ENCODE results near the gene CCL16. TPM values are rescaled to one million over a fixed set of nuclear protein-coding genes. Genes with fewer than 3 reads are reported as not detected.

CCL16 gene, protein sequence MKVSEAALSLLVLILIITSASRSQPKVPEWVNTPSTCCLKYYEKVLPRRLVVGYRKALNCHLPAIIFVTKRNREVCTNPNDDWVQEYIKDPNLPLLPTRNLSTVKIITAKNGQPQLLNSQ
- total RNA-seq (2022; extraction: Qiagen RNA extraction; ENCODE audit: low read depth) = not detected in 5 replicates

GRCh38 chr17:35981246-35981645, at the start of gene CCL16:
CCL16 (minus strand) TSS chr17:35981497; CDS start chr17:35981420, 77 bp downstream.

GRCh38 chr17:36017799-36018198, 36.5 kb upstream of the CCL16 start, which contains the start of gene CCL23:
CCL23 (minus strand) TSS chr17:36017972; CDS start chr17:36017897, 75 bp downstream.

DNA sequence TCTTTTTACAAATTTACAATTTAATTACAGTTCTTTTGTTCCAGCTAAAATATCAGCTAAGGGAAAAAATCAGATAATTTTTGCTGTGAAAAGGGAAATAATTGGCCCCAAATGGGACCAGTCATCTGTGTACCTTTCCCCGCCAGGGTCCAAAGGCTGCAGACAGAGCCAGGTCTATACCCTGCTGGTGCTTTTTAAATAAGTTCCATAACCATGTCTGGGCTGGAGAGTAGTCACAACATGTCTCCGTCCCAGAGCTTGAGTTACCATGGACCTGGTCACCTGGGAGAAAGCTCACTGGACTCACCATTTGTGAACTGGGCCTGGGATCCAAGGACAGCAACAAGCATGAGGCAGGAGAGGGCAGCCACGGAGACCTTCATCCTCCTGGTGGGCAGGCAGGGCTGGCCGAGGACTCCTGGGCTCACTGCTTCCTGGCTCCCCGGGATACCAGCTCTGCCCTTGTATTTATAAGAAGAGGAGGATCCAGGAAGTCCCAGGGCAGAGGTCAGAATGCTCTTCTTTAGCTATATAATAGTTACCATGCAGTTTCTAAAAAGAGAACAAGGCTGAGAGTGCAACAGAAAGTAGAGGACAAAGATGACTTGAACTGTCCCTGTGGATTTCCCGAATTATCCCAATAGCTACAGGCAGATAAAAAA, 19.9 kb upstream of the CCL16 start, which contains the start of gene CCL15:
Gene CCL15, minus strand, starts transcription at position 444 of the 662 bp plus-strand sequence. Its CDS starts 61 bp downstream, at position 383.

DNA sequence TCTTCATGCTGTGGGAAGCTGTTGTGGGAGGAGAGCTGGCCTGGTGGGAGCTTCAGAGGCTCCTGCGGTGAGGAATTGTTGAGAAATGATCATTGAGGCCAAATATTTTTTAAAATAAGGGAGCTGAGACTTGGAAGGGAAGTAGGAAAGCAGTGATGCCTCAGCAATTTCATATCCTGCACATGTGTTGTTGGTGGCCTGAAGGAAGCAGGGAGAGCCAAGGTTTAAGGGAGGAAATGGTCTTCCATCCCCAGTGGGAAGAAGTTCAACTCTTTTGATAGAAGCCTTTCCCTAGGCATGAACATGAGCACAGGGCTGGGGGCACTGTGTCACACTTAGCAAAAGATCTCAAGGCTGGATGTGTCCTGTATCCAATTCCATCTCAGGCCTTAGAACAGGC, 5.3 kb upstream of the CCL16 start, which contains the start of gene CCL14:
Gene CCL14, minus strand, starts transcription at position 87 of the 400 bp plus-strand sequence. Its CDS starts 80 bp downstream, at position 7.

GRCh38 chr17:35943537-35943936, 37.8 kb downstream of the CCL16 start, which contains the start of gene LYZL6:
LYZL6 (minus strand) TSS chr17:35943713; CDS start chr17:35939356, 4,357 bp downstream.

GRCh38 chr17:35930211-35931065, 50.9 kb downstream of the CCL16 start, which contains the start of gene RDM1:
RDM1 (minus strand) TSS chr17:35930773; CDS start chr17:35930727, 46 bp downstream.

Other genes starting within 250 kb of the CCL16 start
- gene RASL10B, start 249.9 kb downstream of the CCL16 start, total RNA-seq (2022; extraction: Qiagen RNA extraction; ENCODE audit: low read depth) = 0.05 to 0.13 TPM (median 0.08 TPM) in 4 of 5 replicates, not detected in the other
- gene GAS2L2, start 228.3 kb downstream of the CCL16 start, total RNA-seq (2022; extraction: Qiagen RNA extraction; ENCODE audit: low read depth) = 0.06 to 0.08 TPM (median 0.06 TPM) in 4 of 5 replicates, not detected in the other
- gene C17orf50, start 220.6 kb downstream of the CCL16 start, total RNA-seq (2022; extraction: Qiagen RNA extraction; ENCODE audit: low read depth) = 0.33 to 0.70 TPM (median 0.53 TPM) in 4 of 5 replicates, not detected in the other
- gene MMP28, start 185.9 kb downstream of the CCL16 start, total RNA-seq (2022; extraction: Qiagen RNA extraction; ENCODE audit: low read depth) = 4.1 to 7.9 TPM (median 6.6 TPM) in 5 replicates
- gene TAF15, start 172.0 kb downstream of the CCL16 start, total RNA-seq (2022; extraction: Qiagen RNA extraction; ENCODE audit: low read depth) = 190 to 245 TPM (median 208 TPM) in 5 replicates
- gene HEATR9, start 112.6 kb downstream of the CCL16 start, total RNA-seq (2022; extraction: Qiagen RNA extraction; ENCODE audit: low read depth) = not detected in 5 replicates
- gene CCL5, start 101.1 kb downstream of the CCL16 start, total RNA-seq (2022; extraction: Qiagen RNA extraction; ENCODE audit: low read depth) = 0.88 to 2.2 TPM (median 1.5 TPM) in 5 replicates
- gene RDM1, start 50.7 kb downstream of the CCL16 start, total RNA-seq (2022; extraction: Qiagen RNA extraction; ENCODE audit: low read depth) = 2.2 to 4.6 TPM (median 3.4 TPM) in 5 replicates
- gene LYZL6, start 37.8 kb downstream of the CCL16 start, total RNA-seq (2022; extraction: Qiagen RNA extraction; ENCODE audit: low read depth) = not detected in 5 replicates
- gene CCL14, start 5.2 kb upstream of the CCL16 start, total RNA-seq (2022; extraction: Qiagen RNA extraction; ENCODE audit: low read depth) = not detected in 5 replicates
- gene CCL15, start 20.1 kb upstream of the CCL16 start, total RNA-seq (2022; extraction: Qiagen RNA extraction; ENCODE audit: low read depth) = not detected in 5 replicates
- gene CCL23, start 36.5 kb upstream of the CCL16 start, total RNA-seq (2022; extraction: Qiagen RNA extraction; ENCODE audit: low read depth) = not detected in 5 replicates
- gene CCL18, start 82.8 kb upstream of the CCL16 start, total RNA-seq (2022; extraction: Qiagen RNA extraction; ENCODE audit: low read depth) = not detected in 5 replicates
- gene CCL3, start 108.6 kb upstream of the CCL16 start, total RNA-seq (2022; extraction: Qiagen RNA extraction; ENCODE audit: low read depth) = not detected in 5 replicates
- gene CCL4, start 122.3 kb upstream of the CCL16 start, total RNA-seq (2022; extraction: Qiagen RNA extraction; ENCODE audit: low read depth) = not detected in 5 replicates
- 0.74 to 3.4 TPM (median 2.4 TPM) in 5 replicates for gene TBC1D3B, start 195.1 kb upstream of the CCL16 start, total RNA-seq (2022; extraction: Qiagen RNA extraction; ENCODE audit: low read depth)
- gene CCL3L1, start 215.3 kb upstream of the CCL16 start, total RNA-seq (2022; extraction: Qiagen RNA extraction; ENCODE audit: low read depth) = not detected in 5 replicates
- not detected in 5 replicates for gene CCL4L2, start 229.6 kb upstream of the CCL16 start, total RNA-seq (2022; extraction: Qiagen RNA extraction; ENCODE audit: low read depth)